ENCODE measurements around the gene NUP50. TPM values are rescaled to one million over a fixed set of nuclear protein-coding genes. Genes with fewer than 3 reads are reported as not detected.

NUP50 gene
- total and polyA plus RNA-seq, 2 of the 13 experiments (the other 11 are each of a cell fraction or from before 2014, with no cell fraction given): 14.2 to 52.4 TPM

- TF ChIP-seq ZEB1 (IDR thresholded peaks at IDR 0.05; ENCODE audit: insufficient replicate concordance, low read depth) (no peak), ZNF33B (CRISPR knock-in tag; IDR thresholded peaks at IDR 0.05) (no peak), ZNF879 (CRISPR knock-in tag; IDR thresholded peaks at IDR 0.05) (no peak), ZFY (CRISPR knock-in tag; IDR thresholded peaks at IDR 0.05) (no peak), KAT7 (CRISPR knock-in tag; IDR thresholded peaks at IDR 0.05; ENCODE audit: borderline replicate concordance) (no peak), ATF1 (CRISPR knock-in tag; IDR thresholded peaks at IDR 0.05) (no peak), ZSCAN22 (CRISPR knock-in tag; IDR thresholded peaks at IDR 0.05) (no peak), NCOA2 (CRISPR knock-in tag; IDR thresholded peaks at IDR 0.05) (peak; percentile 47; the same call in 1 of the 2 replicates), ZFP62 (CRISPR knock-in tag; IDR thresholded peaks at IDR 0.05) (no peak), HOXA7 (CRISPR knock-in tag; IDR thresholded peaks at IDR 0.05) (no peak), HMG20A (CRISPR knock-in tag; IDR thresholded peaks at IDR 0.05; ENCODE audit: borderline replicate concordance) (no peak), AFF4 (CRISPR knock-in tag; IDR thresholded peaks at IDR 0.05) (no peak), ZNF891 (CRISPR knock-in tag; IDR thresholded peaks at IDR 0.05) (no peak), ZNF33A (CRISPR knock-in tag; IDR thresholded peaks at IDR 0.05; ENCODE audit: borderline replicate concordance) (no peak), KDM5B (CRISPR knock-in tag; IDR thresholded peaks at IDR 0.05; ENCODE audit: borderline replicate concordance) (no peak), AHR (CRISPR knock-in tag; IDR thresholded peaks at IDR 0.05) (no peak), AGO1 (IDR thresholded peaks at IDR 0.05; ENCODE audit: low read depth, low read length, poor library complexity, severe bottlenecking) (no peak)
- TF ChIP-seq, protein P1, sequence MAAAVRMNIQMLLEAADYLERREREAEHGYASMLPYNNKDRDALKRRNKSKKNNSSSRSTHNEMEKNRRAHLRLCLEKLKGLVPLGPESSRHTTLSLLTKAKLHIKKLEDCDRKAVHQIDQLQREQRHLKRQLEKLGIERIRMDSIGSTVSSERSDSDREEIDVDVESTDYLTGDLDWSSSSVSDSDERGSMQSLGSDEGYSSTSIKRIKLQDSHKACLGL (CRISPR knock-in tag; IDR thresholded peaks at IDR 0.05): no peak
- TF ChIP-seq, protein P2, sequence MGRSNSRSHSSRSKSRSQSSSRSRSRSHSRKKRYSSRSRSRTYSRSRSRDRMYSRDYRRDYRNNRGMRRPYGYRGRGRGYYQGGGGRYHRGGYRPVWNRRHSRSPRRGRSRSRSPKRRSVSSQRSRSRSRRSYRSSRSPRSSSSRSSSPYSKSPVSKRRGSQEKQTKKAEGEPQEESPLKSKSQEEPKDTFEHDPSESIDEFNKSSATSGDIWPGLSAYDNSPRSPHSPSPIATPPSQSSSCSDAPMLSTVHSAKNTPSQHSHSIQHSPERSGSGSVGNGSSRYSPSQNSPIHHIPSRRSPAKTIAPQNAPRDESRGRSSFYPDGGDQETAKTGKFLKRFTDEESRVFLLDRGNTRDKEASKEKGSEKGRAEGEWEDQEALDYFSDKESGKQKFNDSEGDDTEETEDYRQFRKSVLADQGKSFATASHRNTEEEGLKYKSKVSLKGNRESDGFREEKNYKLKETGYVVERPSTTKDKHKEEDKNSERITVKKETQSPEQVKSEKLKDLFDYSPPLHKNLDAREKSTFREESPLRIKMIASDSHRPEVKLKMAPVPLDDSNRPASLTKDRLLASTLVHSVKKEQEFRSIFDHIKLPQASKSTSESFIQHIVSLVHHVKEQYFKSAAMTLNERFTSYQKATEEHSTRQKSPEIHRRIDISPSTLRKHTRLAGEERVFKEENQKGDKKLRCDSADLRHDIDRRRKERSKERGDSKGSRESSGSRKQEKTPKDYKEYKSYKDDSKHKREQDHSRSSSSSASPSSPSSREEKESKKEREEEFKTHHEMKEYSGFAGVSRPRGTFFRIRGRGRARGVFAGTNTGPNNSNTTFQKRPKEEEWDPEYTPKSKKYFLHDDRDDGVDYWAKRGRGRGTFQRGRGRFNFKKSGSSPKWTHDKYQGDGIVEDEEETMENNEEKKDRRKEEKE (IDR thresholded peaks at IDR 0.05): no peak
- TF ChIP-seq, protein P3, sequence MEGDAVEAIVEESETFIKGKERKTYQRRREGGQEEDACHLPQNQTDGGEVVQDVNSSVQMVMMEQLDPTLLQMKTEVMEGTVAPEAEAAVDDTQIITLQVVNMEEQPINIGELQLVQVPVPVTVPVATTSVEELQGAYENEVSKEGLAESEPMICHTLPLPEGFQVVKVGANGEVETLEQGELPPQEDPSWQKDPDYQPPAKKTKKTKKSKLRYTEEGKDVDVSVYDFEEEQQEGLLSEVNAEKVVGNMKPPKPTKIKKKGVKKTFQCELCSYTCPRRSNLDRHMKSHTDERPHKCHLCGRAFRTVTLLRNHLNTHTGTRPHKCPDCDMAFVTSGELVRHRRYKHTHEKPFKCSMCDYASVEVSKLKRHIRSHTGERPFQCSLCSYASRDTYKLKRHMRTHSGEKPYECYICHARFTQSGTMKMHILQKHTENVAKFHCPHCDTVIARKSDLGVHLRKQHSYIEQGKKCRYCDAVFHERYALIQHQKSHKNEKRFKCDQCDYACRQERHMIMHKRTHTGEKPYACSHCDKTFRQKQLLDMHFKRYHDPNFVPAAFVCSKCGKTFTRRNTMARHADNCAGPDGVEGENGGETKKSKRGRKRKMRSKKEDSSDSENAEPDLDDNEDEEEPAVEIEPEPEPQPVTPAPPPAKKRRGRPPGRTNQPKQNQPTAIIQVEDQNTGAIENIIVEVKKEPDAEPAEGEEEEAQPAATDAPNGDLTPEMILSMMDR (CRISPR knock-in tag; IDR thresholded peaks at IDR 0.05): no peak
These were observed 3.9 kb upstream of the NUP50 start (continued) for GRCh38 chr22:45159652-45160462.
